B cell (primary cell): Measurements from ENCODE around the gene PELI2.

Source experiments
- CTCF ChIP-seq: fragments of 200-600 bp; IDR thresholded peaks from one replicate; pipeline ENCODE4 v1.8.0; 2022; ENCODE audit warnings: antibody characterized with exemption, mild to moderate bottlenecking
- EZH2 ChIP-seq: IDR thresholded peaks from 2 replicates; pipeline ENCODE4 v1.6.1; 2012; ENCODE audit warnings: borderline replicate concordance, low read depth, mild to moderate bottlenecking, moderate library complexity, low read length; ENCODE audit not compliant: insufficient read depth, poor library complexity, severe bottlenecking

GRCh38 chr14:56126637-56126913 is 8.4 kb downstream of the PELI2 start:
- no peak for TF ChIP-seq EZH2
- TF ChIP-seq CTCF, result no peak
